B cell (primary cell): Measurements from ENCODE around the gene PDC. TPM values are rescaled to one million over a fixed set of nuclear protein-coding genes. Genes with fewer than 3 reads are reported as not detected.

Source experiments
- ATAC-seq: fragments of 200-7000 bp; cut with Tn5 transposase; one replicate; pipeline ENCODE4 v1.10.0; 2021; ENCODE audit warnings: low read depth, mild to moderate bottlenecking, moderate number of reproducible peaks, moderate library complexity
- CTCF ChIA-PET: fragments of 350-600 bp; sonication (Branson Sonifier 250); formaldehyde crosslinking; loops from one replicate; lab custom pipeline; 2021; ENCODE audit warnings: antibody characterized with exemption, inconsistent platforms; lab: Charles Lee
- POLR2A ChIA-PET: fragments of 350-600 bp; sonication (Branson Sonifier 250); formaldehyde crosslinking; loops from one replicate; lab custom pipeline; 2021; ENCODE audit warnings: antibody characterized with exemption; lab: Charles Lee
- DNase-seq: peaks from one replicate; pipeline ENCODE4 v3.0.0; 2013
- H2AFZ ChIP-seq: 2 replicates; pipeline ENCODE4 v1.6.1; 2012; ENCODE audit warnings: mild to moderate bottlenecking, low read depth, low read length; ENCODE audit not compliant: insufficient read depth, poor library complexity, severe bottlenecking
- H3K27ac ChIP-seq, 2 donors: 1 replicate in 1 of 2; 2 replicates in 1 of 2; pipeline ENCODE4 v1.5.1; 2012 to 2013; ENCODE audit warnings: low read length in 2 of 2, mild to moderate bottlenecking in 2 of 2, moderate library complexity in 1 of 2
- H3K27me3 ChIP-seq, 4 experiments: fragments of 200-600 bp in 1 of 4; sonication (generic) in 1 of 4; replicated peaks in 1 of 4; 1 replicate in 2 of 4; 2 replicates in 2 of 4; pipeline versions ENCODE4 v1.6.1 to v1.7.0; 2013 to 2016; ENCODE audit warnings: low read length in 3 of 4, mild to moderate bottlenecking in 2 of 4, mixed read lengths in 1 of 4, moderate library complexity in 1 of 4; ENCODE audit not compliant: insufficient read depth in 4 of 4, control insufficient read depth in 3 of 4; ENCODE audit errors: control extremely low read depth in 1 of 4
- H3K36me3 ChIP-seq, 2 experiments: replicated peaks in 1 of 2; 1 replicate in 1 of 2; 2 replicates in 1 of 2; pipeline versions ENCODE4 v1.6.1 to v1.7.1; 2013; ENCODE audit warnings: low read length in 1 of 2; ENCODE audit not compliant: insufficient read depth in 2 of 2, control insufficient read depth in 1 of 2; ENCODE audit errors: control extremely low read depth in 1 of 2, extremely low read depth in 1 of 2
- H3K4me1 ChIP-seq, 2 donors: fragments of 200-600 bp in 1 of 2; sonication (generic) in 1 of 2; 1 replicate in 1 of 2; 2 replicates in 1 of 2; pipeline versions ENCODE4 v1.5.1 to v1.6.1; 2013 to 2017; ENCODE audit warnings: low read length in 2 of 2; ENCODE audit not compliant: control insufficient read depth in 2 of 2, insufficient read depth in 2 of 2
- H3K4me2 ChIP-seq: replicated peaks from 2 replicates; pipeline ENCODE3; 2012; ENCODE audit warnings: mild to moderate bottlenecking, low read depth, low read length; ENCODE audit not compliant: poor library complexity, severe bottlenecking
- H3K4me3 ChIP-seq, 5 experiments: fragments of 200-600 bp in 1 of 5; sonication (generic) in 1 of 5; 1 replicate in 3 of 5; 2 replicates in 2 of 5; pipeline versions ENCODE4 v1.5.1 to v1.7.0; 2011 to 2016; ENCODE audit warnings: low read length in 4 of 5, mild to moderate bottlenecking in 4 of 5, low read depth in 2 of 5, control low read depth in 1 of 5, moderate library complexity in 1 of 5; ENCODE audit not compliant: insufficient read depth in 1 of 5; ENCODE audit errors: control extremely low read depth in 1 of 5, extremely low read depth in 1 of 5
- H3K79me2 ChIP-seq: fragments of 200-600 bp; sonication (generic); one replicate; pipeline ENCODE4 v1.6.0; 2016; ENCODE audit warnings: low read length; ENCODE audit not compliant: control insufficient read depth, insufficient read depth
- H3K9ac ChIP-seq: fragments of 200-600 bp; sonication (generic); 2 replicates; pipeline ENCODE4 v1.6.1; 2017; ENCODE audit warnings: mild to moderate bottlenecking, low read length, moderate library complexity
- H3K9me3 ChIP-seq, 3 donors: one replicate each; pipeline versions ENCODE4 v1.6.1 to v1.7.1; 2013; ENCODE audit warnings: low read length in 2 of 3; ENCODE audit not compliant: control insufficient read depth in 2 of 3, insufficient read depth in 1 of 3; ENCODE audit errors: control extremely low read depth in 1 of 3
- H4K20me1 ChIP-seq: 2 replicates; pipeline ENCODE4 v1.6.0; 2012; ENCODE audit warnings: mild to moderate bottlenecking, low read length; ENCODE audit not compliant: insufficient read depth, control insufficient read depth, poor library complexity, severe bottlenecking
- H3K27ac Mint-ChIP-seq: one replicate; pipeline ENCODE4 v1.8.0; 2021; ENCODE audit warnings: mixed read lengths
- H3K27me3 Mint-ChIP-seq: one replicate; pipeline ENCODE4 v1.8.0; 2021; ENCODE audit warnings: mixed read lengths
- H3K4me1 Mint-ChIP-seq: one replicate; pipeline ENCODE4 v1.8.0; 2021; ENCODE audit warnings: mixed read lengths
- H3K4me3 Mint-ChIP-seq: one replicate; pipeline ENCODE4 v1.8.0; 2021; ENCODE audit warnings: mixed read lengths
- H3K9me3 Mint-ChIP-seq: one replicate; pipeline ENCODE4 v1.8.0; 2022; ENCODE audit warnings: mixed read lengths; ENCODE audit not compliant: insufficient read depth
- CTCF ChIP-seq: fragments of 200-600 bp; IDR thresholded peaks from one replicate; pipeline ENCODE4 v1.8.0; 2022; ENCODE audit warnings: antibody characterized with exemption, mild to moderate bottlenecking
- EZH2 ChIP-seq: IDR thresholded peaks from 2 replicates; pipeline ENCODE4 v1.6.1; 2012; ENCODE audit warnings: borderline replicate concordance, low read depth, mild to moderate bottlenecking, moderate library complexity, low read length; ENCODE audit not compliant: insufficient read depth, poor library complexity, severe bottlenecking
- WGBS: methylation state at CpG from one replicate; pipeline ENCODE4 v1.1.5; 2013; ENCODE audit warnings: missing lambda C conversion rate; ENCODE audit not compliant: insufficient coverage; 5-methylcytosine and 5-hydroxymethylcytosine counted together
- intact Hi-C: fragments of 100-400 bp; cut with micrococcal nuclease; formaldehyde crosslinking; loops from one replicate; pipeline ENCODE4 v1.10.0; 2022
- polyA plus RNA-seq: library from polyadenylated mRNA; depleted of rRNA; stranded (reverse); fragments of >200 nt; gene quantifications from 2 replicates; pipeline ENCODE4 v1.2.3, GENCODE V29; 2012
- total RNA-seq, 2 donors: library from RNA; stranded (reverse); fragments of 120-200 nt in 1 of 2; gene quantifications; 1 replicate in 1 of 2; 2 replicates in 1 of 2; pipeline versions ENCODE4 v1.2.3 to v1.2.4, GENCODE V29; 2013 to 2022

The PDC gene
- total and polyA plus RNA-seq, 2 donors (not counting 1 experiment from before 2014, with no cell fraction given), result not detected

GRCh38 chr1:186502087-186502486 is 41.2 kb upstream of the PDC start:
- Mint-ChIP-seq H3K27me3 (no peaks in the 10 kb centered on the region), H3K4me3 (no peak overlapping the region), H3K9me3 (peaks cover 11% of the 10 kb centered on the region), H3K4me1 (peaks cover 3% of the 10 kb centered on the region), H3K27ac (no peak overlapping the region)
- Histone ChIP-seq H3K27ac (no peak overlapping the region), H2AFZ (no peak overlapping the region), H3K4me2 (no peak overlapping the region), H3K9ac (no peak overlapping the region), H3K4me1 (no peaks in the 10 kb centered on the region), H3K4me3 (no peak overlapping the region), H3K36me3 (no peaks in the 10 kb centered on the region), H4K20me1 (no peaks in the 10 kb centered on the region), H3K27me3 (no peaks in the 10 kb centered on the region), H3K79me2 (no peaks in the 10 kb centered on the region), H3K9me3 (peaks cover 0 to 8% (median 3%) of the 10 kb centered on the region in 3 donors)
- POLR2A ChIA-PET, result no interaction called here
- no peak for TF ChIP-seq CTCF
- no peak for TF ChIP-seq EZH2
- intact Hi-C loops, result no loop called here
- DNase-seq (no peak), ATAC-seq (no peak)
- CTCF ChIA-PET, result no interaction called here

- POLR2A ChIA-PET, result no interaction called here
- no peaks in the 10 kb centered on the region for H3K36me3 ChIP-seq
- CTCF ChIA-PET, result no interaction called here
- no peak overlapping the region for H2AFZ ChIP-seq
- WGBS, result 100% methylated on average over 1 of the region's 1 CpG
- TF ChIP-seq CTCF (no peak), EZH2 (no peak)
- Mint-ChIP-seq H3K4me1 (peaks cover 3% of the 10 kb centered on the region), H3K27me3 (no peaks in the 10 kb centered on the region), H3K4me3 (no peak overlapping the region), H3K27ac (no peak overlapping the region), H3K9me3 (peaks cover 8% of the 10 kb centered on the region)
- H3K27ac ChIP-seq, result no peak overlapping the region
- no peak overlapping the region for H3K9ac ChIP-seq
- ATAC-seq, result no peak
- H4K20me1 ChIP-seq, result no peaks in the 10 kb centered on the region
- H3K4me2 ChIP-seq, result no peak overlapping the region
- no peak for DNase-seq
- no peaks in the 10 kb centered on the region for H3K4me1 ChIP-seq
- no peaks in the 10 kb centered on the region for H3K27me3 ChIP-seq
- peaks cover 0 to 4% (median 0%) of the 10 kb centered on the region in 3 donors for H3K9me3 ChIP-seq
- H3K4me3 ChIP-seq, result no peak overlapping the region
- H3K79me2 ChIP-seq, result no peaks in the 10 kb centered on the region
- intact Hi-C loops, result no loop called here
Observed at GRCh38 chr1:186500804-186501203, 39.9 kb upstream of the PDC start.
